T-helper 2 cell (primary cell): Measurements from ENCODE around the gene FGFBP1.

ENCODE experiments used
- DNase-seq, 5 experiments: peaks; one replicate each; pipeline versions ENCODE4 v3.0.0 to v3.0.0-alpha.2; 2012 to 2022
- total RNA-seq, 2 donors: gene quantifications; one replicate each; lab custom pipeline; 2026; lab: John Stamatoyannopoulos, UW

The FGFBP1 gene
- 0 reads per million in 2 donors for total RNA-seq

DNA sequence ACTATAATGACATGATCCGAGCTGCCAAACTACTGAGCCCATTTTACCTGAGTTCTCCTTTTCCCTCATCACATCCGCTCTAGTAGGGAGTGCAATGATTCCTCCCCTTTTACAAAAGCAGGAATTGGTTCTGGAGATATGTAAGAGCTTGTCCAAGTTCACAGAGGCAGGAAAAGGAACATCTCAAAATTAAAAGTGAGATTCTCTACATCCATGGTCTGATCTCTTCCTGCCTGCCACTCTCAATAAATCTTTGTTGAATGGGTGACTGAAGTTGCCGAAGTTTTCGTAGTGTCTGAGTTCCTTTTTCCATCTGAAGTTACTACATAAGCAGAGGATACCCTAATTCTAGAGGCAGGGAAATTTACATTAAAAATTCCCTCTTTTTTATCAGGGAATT, at the start of gene FGFBP1:
TSS of gene FGFBP1 (minus strand) at position 101 of the 400 bp plus-strand sequence. CDS start 2,108 bp downstream, outside the sequence.
- DNase-seq, result no peak

DNA sequence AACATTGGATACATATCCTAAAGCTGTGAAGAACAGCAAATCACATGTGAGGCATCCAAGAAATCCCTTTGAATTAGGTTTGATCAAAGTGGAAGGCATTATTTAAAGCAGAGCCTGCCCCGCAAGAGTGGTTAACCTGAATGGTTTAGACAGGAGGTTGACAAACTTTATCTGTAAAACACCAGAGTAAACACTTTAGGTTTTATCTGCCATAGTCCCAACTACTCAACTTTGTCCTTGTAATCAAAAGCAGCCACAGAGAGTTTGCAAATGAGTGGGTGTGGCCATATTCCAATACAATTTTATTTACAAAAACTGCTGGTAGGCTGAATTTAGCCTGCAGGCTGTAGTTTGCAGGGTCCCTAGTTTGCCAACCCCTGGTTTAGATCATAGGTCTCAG, 49.7 kb upstream of the FGFBP1 start:
- DNase-seq, result no peak

DNA sequence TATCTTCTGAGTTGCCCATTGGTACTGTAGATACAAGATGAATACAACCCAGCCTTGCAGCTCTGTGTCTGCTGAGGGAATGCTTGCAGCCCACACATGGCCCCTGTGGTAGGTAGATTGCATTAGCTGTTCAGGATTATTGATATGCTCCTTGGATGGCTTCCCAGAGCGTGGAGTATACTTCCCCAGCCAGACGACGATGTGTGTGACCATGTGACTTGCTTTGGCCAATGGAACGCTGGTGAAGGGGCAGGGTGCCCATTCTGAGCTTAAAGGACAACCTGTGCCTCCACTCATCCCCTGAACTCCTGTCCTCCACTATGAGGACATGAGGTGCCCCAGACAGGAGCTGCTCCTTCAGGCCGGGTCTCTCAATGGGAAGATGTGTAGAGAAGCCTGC, 48.4 kb upstream of the FGFBP1 start:
- DNase-seq, result no peak

DNA sequence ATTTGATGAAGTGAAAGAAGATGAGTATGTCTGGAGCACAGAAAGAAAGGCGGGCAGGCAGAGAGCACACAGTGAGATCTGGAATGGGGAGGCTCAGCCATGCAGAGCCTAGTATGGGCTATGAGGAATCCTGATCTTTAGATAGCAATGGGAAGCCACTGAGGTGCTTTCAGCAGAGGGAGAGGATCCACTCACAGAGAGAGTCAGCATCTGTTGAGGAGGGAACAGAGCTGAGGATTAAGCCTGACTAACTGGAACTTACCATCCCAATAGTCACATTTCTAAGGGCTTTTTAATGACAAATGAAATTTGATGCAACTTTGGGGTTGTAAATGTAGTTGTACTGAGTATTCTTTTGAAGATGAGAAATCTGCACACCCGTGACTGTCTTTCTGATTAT, 45.1 kb upstream of the FGFBP1 start:
- DNase-seq, result no peak

DNA sequence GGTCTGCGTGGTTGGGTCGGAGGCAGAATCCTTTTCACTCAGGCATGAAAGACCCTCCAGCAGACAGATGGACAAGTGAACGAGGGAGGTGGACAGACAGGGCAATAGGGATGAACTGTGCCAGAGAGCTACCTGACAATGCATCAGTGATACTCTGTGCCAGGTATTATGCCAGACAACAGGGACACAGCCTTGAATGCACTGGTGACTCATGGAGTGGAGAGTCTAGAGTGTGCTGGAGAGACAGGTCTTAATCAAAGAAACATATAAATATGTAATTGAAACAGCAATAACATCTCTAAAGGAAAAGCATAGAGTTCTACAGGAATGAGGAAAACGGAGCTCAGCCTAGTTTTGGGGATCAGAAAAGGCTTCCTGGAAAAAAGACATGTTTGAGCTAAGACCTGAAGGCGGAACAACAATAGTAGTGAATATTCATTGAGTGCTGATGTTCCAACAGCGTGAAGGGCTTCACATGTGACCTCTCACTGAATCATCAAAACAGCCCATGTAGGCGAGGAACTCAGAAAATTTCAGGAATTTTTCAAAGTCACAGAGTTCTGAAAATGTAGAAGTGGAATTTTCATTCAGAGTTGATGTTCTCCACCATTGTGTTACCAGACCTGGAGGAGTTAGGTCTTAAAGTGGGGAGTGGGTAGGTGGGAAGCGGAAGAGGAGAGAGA, 44.4 kb upstream of the FGFBP1 start:
- no peak for DNase-seq

DNA sequence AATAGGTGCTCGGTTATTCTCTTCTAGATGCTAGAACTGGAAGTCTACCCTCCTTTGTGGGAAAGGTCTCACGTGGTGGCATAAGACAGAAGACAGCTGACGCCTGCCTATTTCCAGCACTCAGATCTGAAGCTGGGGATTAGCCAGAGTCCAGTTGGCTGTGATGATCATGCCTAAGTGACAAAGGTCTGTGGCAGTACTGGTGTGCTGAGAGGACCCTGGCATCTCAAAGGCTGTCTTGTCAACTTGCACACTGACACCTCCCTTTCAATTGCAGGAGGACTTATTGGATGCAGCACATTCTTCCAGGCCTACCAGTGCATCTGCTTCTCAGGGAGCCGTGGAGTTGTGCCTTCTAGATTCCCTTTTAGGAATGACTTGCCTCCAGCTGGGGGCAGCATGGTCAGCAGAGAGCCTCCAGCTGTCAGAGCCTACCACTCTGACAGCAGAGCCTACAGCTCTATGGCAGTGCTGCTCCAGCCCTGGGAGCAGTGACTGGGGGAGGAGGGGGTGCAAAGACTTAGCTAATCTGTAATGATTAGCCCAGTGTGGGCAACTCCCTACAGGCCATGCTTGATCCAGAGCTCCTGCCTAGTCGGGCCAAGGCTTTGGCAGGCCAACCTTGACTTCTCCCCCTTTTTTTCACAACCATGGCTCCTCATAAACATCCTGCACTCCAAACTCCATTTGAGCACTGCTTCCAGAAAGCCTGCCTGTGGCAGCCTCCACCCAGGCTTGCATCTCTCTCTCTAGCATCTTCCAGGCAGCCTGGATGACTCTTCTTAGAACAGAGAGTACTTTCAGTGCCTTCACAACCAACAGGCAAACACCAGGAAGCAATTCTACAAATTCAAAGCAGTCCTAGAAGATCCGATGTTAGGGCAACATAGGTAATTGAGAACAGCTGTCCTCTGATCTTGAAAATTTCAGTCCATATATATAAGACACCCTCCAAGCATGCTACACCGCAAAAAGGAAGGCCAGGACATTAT, 38.2 kb upstream of the FGFBP1 start:
- DNase-seq, result no peak

DNA sequence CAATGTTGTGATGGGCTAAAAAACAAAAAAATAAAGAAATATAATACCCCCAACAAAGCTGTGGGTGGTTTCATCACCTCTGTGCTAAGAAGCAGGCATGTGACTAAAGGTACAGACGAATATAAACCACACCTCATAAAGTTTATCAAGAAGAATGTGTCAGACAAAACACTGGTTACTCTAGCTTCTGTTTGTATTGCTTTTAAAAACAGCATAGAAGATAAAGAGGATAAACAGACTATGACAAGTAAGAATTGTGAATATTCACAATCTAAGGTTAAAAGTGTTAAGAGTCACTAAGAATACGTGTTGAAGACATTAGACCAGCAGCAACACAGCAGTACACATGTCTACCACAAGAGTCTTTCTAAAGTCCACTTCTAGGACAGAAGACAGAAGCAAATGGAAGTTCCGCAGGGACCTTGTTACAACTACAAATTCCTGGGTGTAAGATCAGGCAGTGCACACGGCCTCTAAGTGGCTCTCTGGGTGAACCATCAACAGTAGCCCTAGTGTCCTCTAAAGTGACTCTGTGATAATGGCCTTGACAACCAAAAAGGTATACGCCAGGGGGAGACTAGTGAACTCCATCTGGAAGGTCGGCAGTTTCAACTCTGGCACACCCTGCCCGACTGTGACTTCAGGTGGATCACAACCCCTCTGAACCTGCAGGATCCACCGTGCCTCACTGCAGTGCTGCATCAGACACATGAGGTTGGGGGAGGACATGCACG, 32.7 kb upstream of the FGFBP1 start:
- peak in 1 of 5 experiments; percentile 2 for DNase-seq

DNA sequence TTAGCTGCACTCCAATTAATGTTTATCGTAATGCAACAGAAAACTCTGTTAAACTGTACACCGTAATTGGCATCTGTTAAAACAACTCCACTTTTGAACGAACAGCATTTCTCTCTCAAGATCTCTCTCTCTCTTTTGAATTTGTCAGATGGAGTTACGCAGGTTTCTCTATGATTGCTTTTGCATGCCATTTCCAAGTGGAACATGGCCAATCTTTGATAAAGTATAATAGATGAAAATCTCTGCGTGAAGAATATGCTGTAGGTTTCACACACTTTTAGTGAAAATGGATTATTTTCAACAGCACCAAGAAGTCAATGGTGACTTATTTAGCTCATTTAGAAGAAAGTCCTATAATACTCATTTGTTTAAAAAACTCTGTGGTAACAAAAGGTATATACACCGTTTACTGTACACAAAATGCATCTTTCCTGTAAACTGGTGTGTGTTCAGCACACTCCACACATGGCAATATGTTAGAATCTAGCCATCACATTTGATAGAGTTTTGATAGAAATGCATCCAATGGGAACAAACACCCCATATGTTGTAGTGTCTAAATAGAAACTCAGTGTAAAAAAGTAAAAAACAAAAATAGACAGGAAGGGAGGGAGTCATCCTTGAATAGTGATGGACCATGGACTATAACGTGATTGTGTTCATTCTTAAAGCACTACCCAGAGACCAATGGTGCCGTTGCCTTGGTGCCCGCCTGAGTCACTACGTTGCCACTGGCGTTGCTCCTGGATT, 30.2 kb upstream of the FGFBP1 start:
- DNase-seq, result no peak

DNA sequence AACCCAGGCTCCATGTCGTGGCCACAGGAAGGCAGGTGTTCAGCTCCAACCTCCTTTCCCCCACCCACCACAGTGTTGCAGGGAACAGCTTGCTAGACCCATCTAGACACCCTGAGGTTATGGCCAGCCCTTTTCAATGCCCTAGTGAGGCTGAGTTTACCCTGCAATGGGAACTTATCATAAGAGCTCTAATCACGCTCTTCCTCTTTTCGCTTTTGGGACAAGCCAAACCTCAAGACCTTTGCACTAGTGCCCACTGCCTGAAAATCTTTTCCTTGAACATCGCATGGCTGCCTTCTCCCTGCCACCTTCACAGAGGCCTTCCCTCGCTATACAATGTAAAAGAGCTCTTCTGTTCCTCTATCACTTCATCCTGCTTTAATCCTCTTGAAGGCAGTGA, 26.8 kb upstream of the FGFBP1 start:
- no peak for DNase-seq

DNA sequence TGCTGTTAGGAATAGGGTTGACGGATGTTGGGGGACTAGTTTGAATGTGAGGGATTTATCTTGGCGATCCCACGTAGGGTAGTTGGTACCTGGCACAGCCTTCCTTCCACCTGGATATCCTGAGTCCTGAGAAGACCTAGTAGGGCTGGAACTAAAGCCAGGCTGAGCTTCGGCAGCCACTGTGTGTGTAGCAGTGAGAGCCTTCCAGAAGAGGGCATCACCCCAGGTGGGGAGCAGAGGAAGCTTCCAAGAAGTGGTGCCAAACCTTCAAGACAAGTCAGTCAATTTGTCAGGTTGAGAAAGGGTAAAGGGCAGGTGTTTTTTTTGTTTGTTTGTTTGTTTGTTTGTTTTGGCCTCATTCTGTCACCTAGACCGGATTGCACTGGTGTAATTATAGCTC, 25.6 kb upstream of the FGFBP1 start:
- DNase-seq, result no peak

DNA sequence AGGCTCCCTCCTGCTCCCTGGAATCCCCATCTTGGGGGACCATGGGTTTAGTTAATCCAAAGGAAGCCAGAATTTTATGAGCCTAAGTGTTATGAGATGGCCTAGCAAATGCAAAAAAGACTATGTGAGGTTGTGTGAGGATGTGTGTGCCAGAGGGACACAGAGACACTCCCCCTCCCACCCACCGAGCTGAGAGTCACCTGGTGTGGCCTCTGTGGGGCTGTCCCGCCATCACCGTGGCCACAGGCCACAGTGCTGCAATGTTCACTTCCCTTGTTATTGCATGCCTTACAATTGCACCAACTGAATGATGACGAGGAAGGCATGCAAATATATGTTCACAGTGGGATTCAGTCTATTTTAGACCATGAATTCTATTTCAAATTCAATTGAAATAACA, 25.0 kb upstream of the FGFBP1 start:
- peak in 2 of 5 experiments; percentile 46 to 49 for DNase-seq

DNA sequence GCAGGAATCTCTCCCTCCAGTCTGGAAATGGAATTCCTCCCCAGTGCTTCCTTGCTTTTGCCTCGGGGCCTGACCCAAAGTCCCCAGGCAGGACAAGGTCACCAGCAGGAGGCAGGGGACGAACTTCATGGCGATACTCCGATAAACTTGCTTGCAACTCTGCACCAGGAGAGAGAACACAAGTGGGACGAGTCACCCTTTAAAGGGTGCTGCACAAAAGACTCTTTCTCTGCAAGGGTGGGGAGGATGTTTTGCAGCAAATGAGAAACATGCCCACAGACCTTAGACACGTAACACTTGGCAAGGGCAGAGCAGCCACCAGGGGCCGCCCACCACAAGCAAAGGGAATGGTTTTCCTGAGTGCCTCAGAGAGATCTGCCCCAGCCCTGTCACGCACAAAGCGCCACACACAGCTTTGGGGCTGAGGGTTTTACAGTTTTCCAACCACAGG, 24.5 kb upstream of the FGFBP1 start, which contains the start of gene FGFBP2:
TSS of gene FGFBP2 (minus strand) at position 175 of the 451 bp plus-strand sequence. CDS start at position 129, 46 bp downstream.
- DNase-seq, result peak in 2 of 5 experiments; percentile 54 to 67

DNA sequence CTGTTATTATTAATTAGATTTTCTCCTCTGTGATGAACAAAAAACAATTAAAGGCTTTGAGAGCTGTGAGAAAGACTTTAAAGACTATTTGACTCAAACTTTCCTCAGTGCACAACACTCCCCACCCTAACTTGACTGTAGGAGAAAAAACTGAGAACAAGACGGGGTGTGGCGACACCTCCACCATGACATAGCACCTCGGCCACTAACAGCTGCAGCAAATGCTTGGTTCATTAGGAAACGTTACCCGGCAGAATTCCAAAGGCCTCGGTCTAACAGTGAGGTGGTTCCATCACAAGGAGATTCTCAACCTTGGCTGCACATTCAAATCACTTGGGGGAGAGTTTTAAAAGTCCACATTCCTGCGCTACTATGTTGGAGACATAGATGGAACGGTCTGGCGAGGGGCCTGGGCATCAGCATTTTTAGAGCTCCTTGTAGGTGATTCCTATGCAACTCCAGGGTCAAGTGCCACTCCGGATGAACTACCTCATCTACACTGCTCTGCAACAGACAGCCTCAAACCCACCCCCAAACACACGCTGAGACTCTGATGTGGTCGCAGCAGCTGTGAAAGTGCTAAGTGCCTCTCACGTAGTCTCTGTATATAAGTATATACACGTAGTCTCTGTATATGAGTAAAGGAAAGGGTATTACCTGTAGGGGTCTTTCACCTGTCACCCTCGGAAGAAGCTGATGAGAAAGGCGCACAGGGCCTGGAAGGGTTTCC, 23.4 kb upstream of the FGFBP1 start:
- DNase-seq, result peak in 1 of 5 experiments; percentile 41

DNA sequence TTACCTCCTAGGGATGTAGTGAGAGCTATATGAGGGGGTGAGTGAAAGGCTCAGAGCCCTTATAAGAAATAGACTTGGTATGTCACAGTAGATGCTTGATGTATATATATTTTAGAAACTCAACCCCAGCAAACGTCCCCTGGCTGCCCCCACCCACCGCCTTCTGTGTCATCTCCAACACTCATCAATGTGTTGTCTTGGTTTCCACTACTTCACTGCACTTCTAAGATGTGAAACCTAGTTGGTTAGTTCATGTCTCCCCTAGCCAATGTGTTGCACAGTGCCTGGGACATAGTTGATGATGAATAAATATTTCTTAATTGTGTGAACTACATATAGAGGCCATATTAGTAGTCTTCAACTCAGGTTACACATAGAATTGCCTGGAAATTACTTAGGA, 20.0 kb upstream of the FGFBP1 start:
- DNase-seq, result no peak

DNA sequence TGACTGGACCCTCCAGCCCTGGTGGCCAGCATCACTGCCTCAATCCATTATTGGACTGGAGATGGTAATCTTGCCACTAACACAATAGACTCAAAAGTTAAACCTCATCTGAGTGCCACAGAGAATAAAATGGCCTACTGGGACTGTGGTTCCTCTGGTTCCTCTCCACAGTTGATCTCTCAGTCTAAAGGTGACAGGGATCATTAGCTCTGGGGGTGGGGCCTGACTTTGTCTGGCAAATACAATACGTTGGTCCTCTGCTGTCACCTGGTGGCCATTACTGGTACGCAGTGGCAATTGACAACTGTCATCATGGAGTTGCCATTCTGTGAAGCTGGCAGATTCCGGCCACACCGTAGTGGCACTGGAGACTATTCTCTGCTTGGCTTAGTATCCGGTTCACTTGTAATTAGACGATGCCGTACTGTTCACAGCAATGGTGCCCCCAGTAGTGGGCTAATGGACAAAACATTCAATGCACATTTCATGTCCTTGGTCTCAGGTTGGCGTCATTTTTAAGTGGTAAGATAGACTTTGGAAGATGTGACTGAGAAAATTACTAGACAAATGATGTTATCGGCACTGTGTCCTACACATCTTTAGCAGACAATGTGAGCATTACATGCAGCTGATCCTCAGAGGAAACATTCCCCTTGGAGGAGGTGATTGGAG, 17.8 kb upstream of the FGFBP1 start:
- peak; percentile 12 to 70 (median 56) for DNase-seq

DNA sequence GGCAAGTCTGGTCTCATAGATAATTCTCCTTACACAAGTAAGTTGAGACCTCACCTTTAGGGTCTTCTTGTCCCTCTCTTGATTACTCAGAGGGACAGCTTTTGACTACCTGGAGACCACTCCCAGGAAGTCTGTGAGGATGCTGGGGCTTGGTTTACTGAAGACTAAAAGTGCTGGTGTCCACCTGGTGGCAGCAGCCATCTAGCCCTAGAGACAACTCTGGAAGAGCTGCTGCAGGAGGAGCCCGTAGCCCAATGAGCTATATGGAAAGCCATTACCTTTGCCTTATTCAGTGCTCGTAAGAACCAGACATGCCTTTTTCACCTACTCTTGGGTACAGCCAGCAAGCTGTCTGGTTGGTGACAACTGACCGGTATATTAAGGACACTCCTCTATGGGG, 17.1 kb upstream of the FGFBP1 start:
- no peak for DNase-seq

DNA sequence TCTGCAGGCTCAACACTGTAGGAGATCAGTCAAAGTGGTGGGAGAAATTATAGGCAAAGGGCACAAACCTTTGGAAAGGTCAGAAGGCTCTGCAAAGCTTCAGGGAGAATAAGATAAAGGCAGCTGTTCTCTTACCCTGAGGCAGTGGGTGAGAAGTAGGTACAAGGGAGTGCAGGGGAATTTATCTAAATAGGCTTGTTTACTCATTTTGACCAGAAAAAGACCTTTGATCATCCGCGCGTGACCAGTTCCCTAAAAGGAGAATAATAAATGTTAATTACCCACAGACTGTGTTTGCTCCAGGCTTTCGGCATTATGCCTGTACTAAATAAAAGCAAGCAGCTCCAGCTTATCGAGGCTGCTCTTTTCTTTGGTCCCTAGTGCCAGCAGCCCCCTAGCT, 15.1 kb upstream of the FGFBP1 start:
- DNase-seq, result no peak

DNA sequence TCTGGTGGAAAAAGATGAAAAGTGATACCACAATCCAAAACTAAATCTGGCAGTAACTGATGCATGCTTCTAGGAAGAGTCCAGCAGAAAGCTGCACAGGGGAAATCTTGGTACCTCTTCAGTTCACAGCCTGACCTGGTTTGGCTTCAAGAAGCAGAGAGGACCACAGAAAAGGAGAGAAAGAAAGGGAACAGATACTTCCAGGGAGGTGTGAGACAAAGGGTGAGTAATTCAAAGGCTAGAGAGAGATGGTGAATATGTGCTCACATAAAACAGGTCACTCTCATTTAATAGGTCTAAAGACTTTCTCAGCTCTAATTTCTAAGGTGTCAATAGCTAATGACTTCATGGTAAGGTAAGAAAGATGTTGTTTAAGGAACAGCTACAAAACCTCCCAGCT, 13.2 kb upstream of the FGFBP1 start:
- no peak for DNase-seq

DNA sequence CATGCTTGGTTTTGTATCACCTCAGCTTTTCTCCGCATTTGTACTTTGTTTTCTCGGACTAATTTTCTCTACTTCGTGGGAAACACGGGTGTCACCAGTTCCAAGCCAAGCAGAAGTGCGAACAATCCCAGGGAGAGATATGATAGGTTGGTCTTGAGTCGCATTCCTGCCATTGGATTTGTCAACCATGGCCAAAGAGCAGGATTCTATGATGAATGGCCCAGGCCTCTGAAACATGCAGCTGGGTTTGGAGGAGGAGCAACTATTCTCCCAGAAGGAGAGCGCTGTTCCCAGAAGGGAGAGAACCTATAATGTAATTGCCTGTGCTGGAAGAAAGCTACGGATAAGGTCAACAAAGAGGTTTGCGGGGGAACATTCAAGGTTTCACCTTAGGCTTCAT, 10.3 kb upstream of the FGFBP1 start:
- no peak for DNase-seq

DNA sequence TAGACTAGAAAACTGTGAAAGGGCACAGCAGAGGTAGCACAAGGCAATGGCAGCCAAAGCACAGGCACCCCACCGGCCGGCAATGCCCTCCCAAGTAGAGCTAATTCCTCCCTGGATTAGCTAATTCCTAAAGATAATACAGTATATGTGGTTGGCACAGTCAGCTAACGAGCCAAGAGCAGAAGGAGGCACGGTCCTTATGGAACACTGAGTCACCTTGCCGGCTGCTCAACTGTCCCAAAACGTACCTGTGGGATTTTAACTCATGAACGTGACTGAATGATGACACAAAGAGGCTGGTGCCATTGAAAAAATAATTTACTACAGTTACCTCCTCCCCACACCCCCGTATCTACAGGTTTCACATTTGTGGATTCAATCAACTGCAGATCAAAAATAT, 9.1 kb upstream of the FGFBP1 start:
- DNase-seq, result no peak

DNA sequence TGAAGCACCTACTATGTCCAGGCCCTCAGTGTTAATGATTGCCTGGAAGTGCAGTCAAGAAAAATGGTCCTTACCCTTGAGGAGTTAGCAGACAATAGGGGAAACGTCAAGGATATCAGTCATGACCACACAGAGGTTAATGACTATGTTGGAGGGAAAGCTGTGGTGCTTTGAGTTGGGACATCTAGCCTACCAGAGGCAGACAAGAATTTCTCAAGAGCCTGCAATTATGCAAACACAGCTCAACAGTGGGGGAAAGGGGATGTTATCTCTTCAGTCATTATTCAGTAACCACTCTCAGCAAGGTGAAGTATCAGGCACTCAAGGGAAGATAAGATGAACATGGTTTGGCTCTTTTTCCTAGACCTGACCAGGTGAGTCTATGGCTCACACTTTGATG, 7.0 kb upstream of the FGFBP1 start:
- no peak for DNase-seq
